HG03025 (cell line): ENCODE data around the gene CERT1.

Experiments used
- ATAC-seq: cut with Tn5 transposase; IDR thresholded peaks from one replicate; pipeline ENCODE4 v1.9.1; 2021; ENCODE audit warnings: mild to moderate bottlenecking, moderate library complexity; ENCODE audit not compliant: unreplicated experiment, low FRiP score

CERT1 gene

DNA sequence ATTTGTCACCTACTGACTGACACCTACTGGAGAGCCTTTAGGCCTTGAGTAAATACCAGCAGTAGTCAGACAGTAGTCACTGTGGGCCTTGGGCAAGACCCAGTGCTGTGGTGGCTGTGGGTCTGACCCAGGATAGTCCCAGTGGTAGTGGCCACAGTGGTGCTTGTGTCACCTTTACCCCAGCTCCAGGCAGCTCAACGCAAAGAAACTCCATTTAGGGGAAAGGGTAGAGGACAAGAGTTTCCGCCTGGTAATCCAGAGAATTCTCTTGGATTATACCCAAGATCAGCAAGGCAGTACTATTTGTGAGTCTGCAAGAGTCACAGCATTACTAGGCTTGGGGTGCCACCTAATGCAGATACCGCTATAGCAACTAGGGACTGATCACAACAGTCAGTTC, 28.9 kb downstream of the CERT1 start:
- ATAC-seq: no peak

DNA sequence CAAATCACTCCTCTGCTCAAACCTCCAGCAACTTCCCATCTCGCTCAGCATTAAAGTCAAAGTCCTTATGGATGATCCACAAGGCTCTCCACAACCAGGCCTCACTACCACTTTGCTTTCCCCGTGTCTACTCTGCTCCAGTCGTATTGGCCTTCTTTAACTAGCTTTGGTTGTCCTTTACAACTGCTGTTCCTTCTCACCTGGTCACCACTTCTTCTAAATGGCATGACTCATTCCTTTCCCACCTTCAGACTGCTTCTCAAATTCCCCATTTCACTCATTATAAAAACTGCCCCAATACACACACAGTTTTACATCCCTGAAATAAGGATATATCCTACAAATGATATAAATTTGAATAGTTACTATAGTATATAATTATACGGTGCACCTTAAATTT, 30.4 kb downstream of the CERT1 start:
- ATAC-seq: no peak

DNA sequence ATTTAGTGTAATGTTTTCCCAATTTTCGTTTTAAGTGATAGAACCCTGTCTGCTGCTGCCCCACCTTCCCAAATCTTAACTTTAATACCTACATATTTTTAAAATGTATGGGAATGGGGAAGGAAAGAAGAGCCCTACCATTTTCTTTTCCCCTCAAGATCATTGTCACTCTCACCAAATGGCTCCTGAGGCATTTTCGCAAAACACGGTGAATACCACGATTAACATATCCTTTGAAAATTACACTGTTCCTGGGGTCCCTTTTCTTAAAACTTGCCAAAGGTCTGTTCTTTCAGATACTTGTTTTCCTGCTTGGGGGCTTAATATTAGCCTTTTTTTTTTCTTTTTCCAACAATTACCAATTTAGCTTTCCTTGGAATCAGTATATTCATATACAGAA, 36.1 kb downstream of the CERT1 start:
- no peak for ATAC-seq

DNA sequence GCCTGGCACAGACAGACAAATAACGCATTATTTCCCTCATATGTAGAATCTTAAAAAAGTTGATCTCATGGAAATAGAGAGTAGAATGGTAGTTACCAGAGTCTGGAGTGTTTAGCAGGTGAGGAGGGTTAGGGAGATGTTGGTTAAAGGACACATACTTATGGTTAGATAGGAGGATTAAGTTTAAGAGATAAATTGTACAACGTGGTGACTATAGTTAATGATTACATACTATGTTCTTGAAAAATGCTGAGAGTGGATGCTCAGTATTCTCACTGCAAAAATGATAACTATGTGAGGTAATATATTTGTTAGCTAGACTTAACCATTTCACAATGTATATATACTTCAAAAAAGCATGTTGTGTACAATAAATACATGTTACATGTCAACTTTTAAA, 38.0 kb downstream of the CERT1 start:
- no peak for ATAC-seq

DNA sequence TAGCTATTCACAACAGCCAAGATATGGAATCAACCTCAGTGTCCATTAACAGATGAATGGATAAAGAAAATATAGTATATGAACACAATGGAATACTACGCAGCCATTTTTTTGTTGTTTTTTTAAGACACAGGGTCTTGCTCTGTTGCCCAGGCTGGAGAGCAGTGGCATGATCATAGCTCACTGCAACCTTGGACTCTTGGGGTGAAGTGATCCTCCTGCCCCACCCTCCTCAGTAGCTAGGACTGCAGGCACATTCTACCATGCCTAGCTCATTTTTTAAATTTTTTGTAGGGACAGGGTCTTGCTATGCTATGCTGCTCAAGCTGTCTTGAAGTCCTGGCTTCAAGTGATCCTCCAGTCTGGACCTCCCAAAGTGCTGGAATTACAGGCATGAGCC, 38.5 kb downstream of the CERT1 start:
- ATAC-seq: no peak

DNA sequence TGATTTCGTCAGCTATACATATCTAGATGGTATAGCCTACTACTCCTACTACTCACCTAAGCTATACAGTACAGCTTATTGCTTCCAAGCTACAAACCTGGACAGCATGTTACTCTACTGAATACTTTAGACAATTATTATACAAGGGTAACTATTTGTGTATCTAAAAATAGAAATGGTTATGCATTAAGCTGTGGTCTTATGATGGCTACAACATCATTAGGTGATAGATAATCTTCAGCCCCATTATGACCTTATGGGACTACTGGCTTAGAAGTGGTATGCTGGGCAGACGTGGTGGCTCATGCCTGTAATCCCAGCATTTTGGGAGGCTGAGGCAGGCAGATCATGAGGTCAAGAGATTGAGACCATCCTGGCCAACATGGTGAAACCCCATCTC, 40.2 kb downstream of the CERT1 start:
- ATAC-seq: no peak

DNA sequence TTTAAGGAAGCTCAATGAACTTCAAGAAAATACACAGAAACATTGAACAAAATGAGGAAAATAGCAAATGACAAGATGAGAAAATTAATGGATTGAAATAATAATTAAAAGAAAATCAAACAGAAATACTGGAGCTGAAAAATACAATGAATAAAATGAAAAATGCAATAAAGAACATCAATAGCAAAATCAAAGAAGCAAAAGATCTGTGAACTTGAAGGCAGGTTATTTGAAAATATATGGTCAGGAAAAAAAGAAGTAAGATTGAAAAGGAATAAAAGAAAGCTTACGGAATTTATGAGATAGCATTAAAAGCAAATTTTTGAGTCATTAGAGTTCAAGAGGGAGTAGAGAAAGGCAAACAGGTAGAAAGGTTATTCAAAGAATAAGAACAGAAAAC, 42.4 kb downstream of the CERT1 start:
- no peak for ATAC-seq

DNA sequence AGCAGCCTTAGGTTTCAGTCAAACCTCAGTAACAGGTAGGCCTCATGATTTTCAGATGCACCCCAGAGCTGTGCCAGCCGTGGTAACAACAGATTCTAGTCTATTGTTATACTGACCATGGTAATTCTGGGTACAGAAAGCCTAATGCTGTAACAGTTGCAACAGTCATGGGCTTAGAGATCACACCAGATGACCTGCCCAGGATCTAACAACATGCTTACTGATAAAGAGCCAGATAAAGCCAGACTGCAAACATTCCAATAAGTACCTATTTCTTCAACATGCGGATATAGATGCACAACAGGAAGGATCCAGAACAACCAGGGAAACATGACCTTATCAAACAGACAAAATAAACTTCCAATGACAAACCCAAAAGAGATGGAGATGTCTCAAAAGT, 42.8 kb downstream of the CERT1 start:
- no peak for ATAC-seq

DNA sequence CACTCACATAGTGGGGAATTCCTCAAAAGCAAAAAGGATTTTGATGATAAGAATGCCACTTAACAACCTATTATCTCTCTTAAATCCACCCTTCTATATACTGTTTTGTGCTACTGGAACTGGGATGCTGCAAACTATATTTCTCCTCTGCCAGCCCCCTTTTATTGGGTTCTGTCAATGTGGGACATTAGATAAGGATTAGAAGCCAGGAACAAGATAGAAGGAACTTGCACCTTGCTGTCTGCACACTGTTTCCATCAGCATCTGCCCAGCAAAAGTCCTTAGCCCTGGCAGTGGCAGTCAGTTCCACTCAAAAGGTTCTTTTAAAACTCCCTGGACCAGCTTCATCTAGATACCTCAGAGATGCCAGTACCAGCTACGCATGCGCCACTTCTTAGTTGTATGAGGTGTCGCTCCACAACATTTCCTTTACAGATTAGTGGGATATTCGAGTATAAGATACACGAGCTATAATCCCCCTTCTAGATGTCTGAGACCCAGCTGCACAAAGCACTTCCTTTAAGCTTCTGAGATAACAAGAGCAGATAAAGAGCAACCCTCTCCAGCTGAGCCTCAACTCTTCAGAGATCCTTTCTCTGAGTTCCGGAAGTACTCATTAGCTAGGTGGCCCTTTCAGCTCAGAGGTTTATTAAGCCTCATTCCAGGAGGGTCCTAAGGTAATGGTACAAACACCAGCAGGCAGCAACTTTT, 45.3 kb downstream of the CERT1 start:
- ATAC-seq: no peak

DNA sequence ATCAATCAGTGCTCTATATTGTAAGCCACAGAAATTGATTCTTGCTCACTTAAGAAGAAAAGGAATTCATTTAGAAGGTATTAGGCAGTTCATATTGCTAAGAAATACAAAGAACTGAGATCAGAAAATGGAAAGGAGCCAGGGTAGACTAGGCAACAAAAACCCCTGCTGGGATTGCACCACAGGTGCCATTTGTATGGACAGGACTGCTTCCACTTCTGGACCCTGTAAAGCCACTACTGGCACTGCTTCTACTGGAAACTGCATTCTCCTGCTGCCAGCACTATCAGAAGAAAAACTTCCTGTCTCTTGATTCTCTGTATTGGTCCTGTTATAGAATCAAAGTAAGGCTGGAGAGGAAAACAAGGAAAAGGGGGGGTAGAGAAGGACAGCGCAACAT, 45.9 kb downstream of the CERT1 start:
- no peak for ATAC-seq

DNA sequence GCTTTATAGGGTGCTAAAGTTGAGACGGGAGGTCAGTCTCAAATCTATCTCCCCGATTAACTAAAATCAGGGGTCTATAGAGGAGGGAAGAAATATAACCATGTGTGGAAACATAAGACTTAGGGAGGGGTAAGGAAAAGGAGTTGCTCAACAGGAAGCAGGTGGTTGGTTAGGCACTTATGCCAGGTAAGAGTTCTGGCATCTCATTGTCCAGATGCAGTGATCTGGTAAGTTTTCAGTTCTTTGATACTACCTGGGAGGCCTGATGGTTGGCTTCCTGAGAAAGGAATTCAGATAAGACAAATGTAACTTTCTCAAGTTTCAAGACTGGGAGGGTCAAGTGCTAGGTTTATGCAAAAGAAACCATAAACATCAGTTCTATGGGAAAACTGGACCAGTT, 47.7 kb downstream of the CERT1 start:
- no peak for ATAC-seq

DNA sequence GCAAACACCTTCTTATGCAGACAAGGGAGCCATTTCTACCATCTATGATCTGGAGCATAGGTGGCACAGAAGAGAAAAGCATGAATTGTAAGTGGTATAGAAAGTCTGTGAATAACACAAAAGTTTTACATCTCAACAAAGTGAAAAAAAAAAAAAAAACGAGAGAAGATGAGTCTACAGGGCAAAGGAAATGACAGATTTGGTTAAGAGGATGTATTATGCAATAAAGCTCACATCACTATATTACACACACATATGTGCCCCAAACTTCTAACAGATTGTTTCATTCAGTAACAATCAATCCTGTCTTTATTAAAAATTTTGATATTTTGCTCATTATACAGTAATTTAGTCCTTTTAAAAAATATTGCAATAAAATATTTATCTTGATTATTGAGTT, 49.8 kb downstream of the CERT1 start:
- ATAC-seq: no peak

DNA sequence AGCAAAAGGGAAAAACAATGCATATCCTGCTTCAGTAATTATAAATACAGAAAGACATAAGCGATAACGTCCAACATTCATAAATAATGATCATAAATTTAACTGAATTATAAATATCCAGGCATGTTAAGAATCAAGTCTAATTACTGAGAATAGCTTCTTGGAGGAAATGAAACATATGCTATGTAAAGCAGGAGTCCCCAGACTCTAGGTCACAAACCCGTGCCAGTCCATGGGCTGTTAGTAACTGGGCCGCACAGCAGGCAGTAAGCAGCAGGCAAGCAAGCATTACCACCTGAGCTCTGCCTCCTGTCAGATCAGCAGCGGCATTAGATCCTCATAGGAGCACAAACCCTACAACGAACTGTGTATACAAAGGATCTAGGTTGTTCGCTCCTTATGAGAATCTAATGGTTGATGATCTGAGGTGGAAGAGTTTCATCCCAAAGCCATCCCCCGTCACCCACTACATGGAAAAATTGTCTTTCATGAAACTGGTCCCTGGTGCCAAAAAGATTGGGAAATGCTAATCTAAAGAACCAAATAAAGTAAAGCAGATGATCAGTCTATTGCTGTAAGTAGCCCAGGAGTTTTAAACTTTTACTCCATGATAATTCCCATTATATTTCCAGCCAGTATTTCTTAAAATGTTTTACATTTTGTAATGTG, 50.4 kb downstream of the CERT1 start:
- peak; percentile 86 for ATAC-seq

DNA sequence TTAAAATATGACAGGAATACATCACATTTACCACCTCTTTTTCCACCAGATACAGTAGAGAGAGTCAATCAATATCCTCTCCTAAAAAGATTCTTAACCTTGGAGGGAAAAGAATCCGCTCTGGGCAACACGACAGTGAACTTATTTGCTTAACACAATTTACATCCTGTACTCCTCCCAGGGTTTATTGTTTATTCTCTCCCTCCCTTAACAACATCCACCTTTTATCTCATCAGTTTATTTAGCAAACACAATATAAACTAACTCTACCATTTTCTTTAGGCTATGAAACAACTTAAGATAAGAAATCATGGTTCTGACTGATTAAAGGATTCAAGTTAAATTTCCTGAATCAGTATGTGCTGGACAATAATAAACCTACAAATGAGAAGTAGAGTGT, 50.9 kb downstream of the CERT1 start:
- ATAC-seq: no peak

DNA sequence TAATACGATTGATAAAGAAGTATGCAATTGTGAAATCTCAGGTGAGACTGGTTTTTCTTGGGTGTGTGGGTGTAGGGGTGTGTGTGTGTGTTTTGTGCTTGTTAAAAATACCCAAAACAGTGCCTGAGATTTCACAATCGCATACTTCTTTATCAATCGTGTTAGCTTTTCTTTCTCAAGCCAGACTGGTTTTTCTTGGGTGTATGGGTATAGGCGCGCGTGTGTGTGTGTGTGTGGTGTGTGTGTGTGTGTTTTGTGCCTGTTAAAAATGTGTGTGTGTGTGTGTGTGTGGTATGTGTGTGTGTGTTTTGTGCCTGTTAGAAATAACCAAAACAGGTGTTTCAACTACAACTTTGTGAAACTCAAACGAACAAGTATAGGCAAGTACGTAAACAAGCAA, 53.7 kb downstream of the CERT1 start:
- ATAC-seq: no peak

DNA sequence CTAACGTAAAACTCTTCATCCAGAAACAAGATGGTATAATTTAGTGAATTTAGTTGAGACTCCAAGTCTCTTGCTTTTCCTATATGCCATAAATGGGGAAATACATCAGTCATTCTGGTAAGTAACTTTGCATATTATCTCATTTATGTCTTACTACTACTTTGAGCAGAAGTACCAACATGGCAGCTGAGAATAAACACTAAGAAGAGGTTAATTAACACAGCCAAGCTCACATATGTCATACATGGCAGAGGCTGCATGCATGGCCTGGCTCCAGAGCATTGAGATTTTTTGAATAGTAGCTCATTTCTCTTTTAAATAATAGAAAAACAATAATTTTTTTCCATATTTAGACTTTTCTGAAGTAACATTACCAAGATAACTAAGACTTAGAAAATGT, 54.3 kb downstream of the CERT1 start:
- ATAC-seq: no peak

DNA sequence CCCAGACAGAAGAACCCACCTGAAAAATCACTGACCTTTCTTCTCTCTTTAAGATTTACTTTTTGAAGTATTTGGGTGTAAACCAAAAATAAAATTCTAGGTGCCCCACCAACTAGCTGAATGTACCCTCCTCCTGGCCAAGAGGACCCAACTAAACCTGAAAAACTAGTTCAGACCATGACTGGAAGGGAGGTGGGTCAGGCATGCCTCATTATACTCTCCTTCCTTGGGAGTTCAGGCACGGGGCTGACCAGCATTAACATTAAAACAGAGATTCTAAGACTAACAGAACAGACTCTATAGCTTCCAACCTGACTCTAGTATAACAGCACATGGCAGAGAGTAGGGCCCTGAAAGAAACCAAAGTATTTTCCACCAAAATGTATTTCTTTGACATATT, 61.4 kb downstream of the CERT1 start:
- no peak for ATAC-seq

DNA sequence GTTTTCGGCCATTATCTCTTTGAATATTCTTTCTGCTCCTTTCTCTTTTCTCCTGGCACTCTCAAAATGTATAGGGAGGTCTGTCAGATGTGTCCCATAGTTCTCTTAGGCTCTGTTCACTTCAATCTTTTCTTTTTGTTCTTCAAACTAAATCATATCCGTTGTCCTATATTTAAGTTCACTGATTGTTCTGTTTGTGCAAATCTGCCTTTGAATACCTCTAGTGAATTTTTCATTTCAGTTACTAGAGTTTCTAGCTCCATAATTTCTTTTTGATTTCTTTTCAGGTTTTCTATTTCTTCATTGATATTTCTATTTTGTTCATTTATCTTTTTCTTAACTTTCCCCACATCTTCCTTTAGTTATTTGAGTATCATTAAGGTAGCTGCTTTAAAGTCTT, 65.4 kb downstream of the CERT1 start:
- no peak for ATAC-seq

DNA sequence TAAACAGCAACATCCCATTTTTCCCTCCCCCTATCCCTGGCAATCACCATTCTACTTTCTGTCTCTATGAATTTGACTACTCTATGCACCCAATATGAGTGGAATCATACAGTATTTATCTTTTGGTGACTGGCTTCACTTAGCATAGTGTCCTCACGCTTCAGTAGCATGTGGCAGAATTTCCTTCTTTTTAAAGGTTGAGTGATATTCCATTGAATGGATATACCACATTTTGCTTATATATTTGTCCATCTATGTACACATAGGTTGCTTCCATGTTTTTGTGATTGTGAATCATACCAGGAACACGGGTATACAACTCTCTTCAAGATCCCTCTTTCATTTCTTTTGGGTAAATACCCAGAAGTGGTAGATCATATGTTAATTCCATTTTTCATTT, 69.9 kb downstream of the CERT1 start:
- ATAC-seq: no peak

DNA sequence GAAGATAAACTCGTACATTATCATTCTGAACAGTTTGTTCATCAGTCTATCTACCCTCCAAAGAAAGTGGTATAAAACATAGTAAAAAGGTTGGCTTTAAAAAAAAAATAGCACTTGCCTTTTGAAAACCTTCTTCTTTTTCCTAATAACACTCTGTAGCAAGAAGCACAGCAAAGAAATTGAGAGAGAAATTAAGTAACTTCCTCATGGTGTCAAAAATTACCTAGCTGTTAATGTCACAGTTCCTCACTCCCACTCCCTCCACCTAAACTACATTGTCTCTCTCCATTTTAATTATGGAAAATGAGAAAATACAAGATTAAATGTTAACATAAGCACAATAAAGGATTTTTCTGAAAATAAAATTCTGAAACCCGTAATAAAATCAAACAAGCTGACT, 72.2 kb downstream of the CERT1 start:
- ATAC-seq: no peak

DNA sequence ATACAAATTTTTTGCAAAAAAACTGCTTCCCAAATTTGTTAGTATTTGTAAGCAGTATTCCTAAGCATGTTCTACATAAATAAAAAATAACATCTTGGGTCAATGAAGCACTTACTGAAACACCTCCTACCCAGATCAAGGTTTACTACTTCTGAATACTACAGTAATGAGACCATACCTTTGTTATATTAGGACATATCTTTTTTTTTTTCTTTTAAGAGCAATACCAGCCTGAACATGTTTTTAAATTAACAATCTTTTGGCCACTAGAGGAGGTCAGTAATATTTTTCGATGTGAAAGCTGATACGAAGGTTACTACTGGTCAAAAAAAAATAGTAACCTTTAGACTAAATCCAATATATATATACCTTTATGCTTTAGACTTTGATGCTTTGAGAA, 72.7 kb downstream of the CERT1 start:
- no peak for ATAC-seq

DNA sequence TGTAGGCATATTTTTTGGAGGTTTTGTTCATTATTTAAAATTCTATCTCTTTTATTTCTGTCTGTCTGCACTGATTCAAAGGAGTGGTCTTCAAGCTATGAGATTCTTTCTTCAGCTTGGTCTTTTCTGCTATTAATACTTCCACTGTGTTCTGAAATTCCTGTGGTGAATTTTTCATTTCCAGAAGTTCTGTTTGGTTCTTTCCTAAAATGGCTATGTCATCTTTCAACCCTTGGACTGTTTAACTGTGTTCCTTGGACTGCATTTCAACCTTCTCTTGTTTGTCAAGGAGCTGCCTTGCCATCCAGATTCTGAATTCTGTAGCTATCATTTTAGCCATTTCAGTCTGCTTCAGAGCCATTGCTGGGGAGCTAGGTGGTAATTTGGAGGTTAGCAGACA, 76.3 kb downstream of the CERT1 start:
- no peak for ATAC-seq
